CMK (cell line): Measurements from ENCODE around the gene MAT2A.
"Not testable (repeated sequence)": the region's sequence is repeated elsewhere in the genome, so short reads cannot be mapped to it uniquely, and the experiment has no call there.

Experiments
- DNase-seq: peaks from one replicate; pipeline ENCODE4 v3.0.0-alpha.2; 2010; ENCODE audit warnings: low read depth

Gene MAT2A

DNA sequence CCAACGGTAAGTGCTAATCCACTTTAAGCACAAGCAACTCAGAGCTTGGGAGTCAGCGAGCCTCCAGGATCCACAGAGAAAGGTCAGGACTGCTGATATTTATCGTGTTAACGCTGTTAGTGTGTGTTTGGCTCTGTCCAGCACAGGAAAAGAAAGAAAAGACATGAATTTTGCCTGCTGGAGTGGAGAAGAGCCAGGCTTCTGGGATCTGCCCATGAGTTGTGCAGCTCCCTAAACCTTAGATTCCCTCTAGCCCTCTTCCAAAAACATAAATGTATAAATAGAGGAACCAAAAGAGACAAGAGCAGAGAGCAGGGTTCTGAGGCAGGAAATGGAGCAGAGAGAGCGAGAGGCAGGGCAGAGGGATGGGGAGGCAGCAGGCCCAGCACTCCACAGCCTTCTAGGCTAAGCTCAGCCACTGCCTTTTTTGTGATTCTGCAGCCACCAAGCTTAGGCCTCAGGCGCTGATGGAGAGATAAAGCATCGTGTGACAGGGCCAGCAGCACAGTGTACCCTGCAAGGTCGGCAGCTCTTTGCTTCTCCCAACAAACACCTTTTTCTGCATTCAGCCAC is 14.5 kb upstream of the MAT2A start:
- DNase-seq, result no peak

DNA sequence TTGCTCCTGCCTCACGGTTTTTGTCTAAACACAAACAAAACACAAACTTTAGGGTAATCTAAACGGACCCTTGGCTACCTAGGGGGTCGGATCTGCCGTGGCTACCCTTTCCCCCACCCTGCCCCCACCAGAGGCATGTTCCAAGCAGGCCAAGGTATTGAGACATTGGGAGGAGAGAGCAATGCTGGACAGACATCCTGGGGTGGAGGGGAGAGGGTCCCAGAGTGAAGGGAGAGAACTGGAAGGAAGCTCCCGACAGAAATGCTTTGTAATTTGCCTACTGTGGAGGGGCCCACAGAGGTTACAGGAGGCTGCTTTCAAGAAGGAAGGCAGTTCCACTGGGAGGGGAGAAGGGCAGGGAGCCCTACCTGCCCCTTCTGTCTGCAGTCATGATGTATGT is 13.9 kb upstream of the MAT2A start:
- DNase-seq, result no peak

- DNase-seq, result no peak
Observed at GRCh38 chr2:85525567-85525966, 13.4 kb upstream of the MAT2A start.

DNA sequence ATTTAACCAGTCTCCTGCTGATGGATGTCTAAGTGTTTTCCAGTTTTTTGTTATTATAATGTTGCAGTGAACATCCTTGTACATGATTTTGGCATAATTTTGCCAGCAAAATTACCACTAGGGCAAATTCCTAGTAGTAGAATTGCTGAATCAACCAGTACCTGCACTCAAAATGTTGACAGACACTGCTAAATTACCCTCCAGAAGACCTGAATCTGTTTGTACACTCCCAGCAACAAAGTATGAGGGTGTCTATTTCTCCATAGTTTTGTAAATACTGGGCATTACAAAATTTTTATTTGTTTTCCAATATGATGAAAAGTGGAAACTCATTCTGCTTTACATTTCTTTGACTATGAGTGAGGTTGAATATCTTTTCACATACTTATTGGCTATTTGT is 11.2 kb upstream of the MAT2A start:
- no peak for DNase-seq

- DNase-seq, result no peak
Observed at GRCh38 chr2:85528355-85528754, 10.6 kb upstream of the MAT2A start.

DNA sequence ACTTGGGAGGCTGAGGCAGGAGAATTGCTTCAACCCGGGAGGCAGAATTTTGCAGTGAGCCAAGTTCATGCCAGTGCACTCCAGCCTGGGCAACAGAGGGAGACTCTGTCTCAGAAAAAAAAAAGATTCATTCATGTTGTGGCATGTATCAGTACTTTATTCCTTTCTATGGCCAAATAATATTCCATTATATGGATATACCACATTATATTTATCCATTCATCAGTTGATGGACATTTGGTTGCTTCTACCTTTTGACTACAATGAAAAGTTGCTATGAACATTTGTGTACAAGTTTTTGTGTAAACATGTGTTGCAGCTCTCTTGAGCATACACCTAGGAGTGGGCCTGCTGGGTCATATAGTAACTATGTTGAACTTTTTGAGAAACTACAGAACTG is 9.2 kb upstream of the MAT2A start:
- no peak for DNase-seq

GRCh38 chr2:85531589-85531988 is 7.4 kb upstream of the MAT2A start:
- no peak for DNase-seq

DNA sequence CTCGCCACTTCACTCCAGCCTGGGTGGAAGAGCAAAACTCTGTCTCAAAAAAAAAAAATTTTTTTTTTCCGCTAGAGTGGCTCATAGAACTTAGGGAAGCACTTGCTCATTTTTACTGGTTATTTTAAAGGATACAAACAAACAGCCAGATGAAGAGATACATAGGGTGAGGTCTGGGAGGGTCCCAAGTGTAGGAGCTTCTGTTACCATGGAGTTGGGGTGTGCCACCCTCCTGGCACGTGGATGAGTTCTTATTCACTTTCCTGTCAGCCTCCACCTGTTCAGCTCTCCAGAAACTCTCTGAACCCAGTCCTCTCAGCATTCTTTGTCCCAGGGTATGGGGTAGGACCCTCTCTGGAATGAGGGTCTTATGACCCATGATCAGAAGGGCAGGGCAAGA is 4.9 kb upstream of the MAT2A start:
- DNase-seq, result no peak

DNA sequence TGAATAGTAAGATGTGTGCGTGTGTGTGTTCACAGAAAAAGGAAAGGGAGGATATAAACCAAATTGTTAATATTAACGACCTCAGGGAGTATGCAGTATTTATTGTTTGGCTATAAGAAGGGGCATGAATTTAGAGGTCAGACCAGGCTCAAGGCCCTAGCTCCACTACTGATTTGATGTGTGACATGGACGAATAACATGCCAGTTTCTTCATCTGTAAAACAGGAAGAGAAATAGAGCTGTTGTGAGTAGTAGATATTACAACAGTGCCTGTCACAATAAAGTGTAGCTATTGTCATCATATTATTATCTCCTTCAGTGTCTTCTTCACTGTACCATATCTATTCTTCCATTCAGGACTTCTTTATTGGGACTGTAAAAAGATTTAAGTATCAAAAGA is 4.1 kb upstream of the MAT2A start:
- no peak for DNase-seq

- DNase-seq, result no peak
Observed at GRCh38 chr2:85536479-85536878, 2.5 kb upstream of the MAT2A start.

GRCh38 chr2:85537600-85538506 is 1.1 kb upstream of the MAT2A start:
- DNase-seq, result no peak

DNA sequence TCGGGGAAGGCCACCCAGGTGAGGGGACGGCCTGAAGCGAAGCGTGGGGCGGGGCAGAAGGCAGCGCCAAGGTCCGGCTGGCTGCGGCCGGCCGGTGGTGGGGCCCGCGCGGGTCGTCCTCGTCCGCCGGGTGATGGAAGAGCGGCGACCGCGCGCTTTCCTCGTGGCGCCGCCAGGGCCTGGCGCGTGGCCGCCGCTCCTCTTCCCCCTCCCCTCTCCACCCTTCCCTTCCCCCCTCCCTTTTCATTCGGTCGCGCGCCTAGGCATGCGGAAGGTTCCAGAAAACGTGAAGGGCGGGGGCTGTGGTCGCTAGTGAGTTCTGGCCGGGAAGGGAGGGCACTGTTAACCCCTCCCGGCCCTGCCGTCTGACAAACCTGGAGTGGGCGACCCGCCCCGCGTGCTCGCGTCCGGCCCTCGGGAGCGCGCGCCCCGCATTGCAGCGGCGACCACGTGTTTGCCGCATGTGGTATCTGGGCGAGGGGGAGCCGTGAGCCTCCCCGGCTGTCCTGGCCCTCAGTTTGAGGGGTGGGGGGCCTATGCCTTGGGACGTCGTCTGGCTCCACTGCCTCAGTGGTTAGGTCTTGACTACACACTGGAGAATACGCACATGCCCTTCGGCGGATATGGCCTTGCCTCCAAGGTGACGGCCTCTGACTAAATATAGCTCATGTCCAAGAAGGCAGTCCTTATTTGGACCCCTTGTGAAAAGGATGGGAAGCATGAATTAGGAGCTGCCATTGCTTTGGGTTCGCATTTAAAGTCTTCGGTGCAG is 579 bp downstream of the MAT2A start:
- DNase-seq, result peak; percentile 87

DNA sequence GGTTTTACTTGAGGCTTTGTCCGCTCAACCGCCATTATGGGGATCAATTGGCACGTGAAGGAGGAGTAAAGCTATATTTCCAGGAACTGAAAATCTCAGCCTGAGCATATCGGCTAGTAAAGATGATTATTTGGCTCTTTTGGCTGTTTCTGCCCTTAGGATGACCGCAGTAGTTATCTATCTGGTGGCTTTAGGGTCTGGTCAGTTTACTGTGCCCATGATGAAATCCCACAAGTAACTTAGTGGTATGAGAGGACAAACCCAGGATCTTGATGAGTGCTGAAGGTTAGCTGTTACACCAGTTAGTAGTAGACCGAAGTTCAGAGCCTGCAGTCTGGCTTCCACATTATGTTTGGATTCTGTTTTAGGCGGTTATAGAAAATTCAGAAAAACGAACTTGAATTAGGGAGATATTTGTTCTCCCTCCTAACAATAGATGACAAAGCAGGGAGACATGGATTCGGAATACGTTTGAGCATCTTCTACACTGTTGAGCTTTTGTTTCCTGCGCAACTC is 1.2 kb downstream of the MAT2A start:
- peak; percentile 39 for DNase-seq

DNA sequence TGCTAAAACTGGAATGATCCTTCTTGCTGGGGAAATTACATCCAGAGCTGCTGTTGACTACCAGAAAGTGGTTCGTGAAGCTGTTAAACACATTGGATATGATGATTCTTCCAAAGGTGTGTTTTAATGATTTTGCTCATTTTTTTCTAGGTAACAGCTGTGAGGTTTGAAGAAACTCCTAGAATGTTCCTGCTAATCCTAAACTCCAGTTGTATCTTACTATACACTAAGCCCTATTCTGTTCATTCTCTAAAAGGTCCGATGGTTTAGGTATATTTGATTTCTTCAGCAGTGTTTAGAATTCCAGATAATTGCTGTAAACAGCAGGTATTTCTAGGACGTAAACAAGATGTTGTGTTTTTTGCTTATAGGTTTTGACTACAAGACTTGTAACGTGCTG is 2.3 kb downstream of the MAT2A start:
- no peak for DNase-seq

DNA sequence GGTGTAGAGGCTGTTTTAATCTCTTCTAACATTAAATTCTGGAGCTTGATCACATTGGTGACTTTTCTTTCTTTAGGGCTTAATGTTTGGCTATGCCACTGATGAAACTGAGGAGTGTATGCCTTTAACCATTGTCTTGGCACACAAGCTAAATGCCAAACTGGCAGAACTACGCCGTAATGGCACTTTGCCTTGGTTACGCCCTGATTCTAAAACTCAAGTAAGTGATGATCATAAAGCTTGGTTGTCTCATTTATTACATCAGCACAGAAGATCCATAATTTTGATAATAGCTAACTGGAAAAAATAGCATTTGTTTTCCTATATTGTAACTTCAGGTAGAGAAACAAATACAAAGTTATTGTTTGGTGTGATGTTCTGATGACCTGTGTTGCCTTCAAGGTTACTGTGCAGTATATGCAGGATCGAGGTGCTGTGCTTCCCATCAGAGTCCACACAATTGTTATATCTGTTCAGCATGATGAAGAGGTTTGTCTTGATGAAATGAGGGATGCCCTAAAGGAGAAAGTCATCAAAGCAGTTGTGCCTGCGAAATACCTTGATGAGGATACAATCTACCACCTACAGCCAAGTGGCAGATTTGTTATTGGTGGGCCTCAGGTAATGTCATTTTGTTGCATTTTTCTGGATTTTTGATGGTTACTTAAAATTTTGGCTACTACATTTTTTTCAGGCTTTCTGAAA is 2.9 kb downstream of the MAT2A start:
- DNase-seq, result no peak

- no peak for DNase-seq
Observed at GRCh38 chr2:85542777-85543176, 3.8 kb downstream of the MAT2A start.

DNA sequence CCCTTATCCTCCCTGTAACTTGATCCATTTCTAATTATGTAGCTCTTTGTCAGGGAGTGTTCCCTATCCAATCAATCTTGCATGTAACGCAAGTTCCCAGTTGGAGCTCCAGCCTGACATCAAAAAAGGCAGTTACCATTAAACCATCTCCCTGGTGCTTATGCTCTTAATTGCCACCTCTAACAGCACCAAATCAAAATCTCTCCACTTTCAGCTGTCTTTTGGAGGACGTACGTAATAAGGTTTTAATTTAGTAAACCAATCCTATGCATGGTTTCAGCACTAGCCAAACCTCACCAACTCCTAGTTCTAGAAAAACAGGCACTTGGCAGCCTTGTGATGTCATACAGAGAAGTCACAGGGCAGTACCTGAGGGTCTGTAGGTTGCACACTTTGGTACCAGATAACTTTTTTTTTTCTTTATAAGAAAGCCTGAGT is 5.3 kb downstream of the MAT2A start:
- DNase-seq, result not testable (repeated sequence)

- DNase-seq, result not testable (repeated sequence)
Observed at GRCh38 chr2:85544915-85545779, 6.2 kb downstream of the MAT2A start.

DNA sequence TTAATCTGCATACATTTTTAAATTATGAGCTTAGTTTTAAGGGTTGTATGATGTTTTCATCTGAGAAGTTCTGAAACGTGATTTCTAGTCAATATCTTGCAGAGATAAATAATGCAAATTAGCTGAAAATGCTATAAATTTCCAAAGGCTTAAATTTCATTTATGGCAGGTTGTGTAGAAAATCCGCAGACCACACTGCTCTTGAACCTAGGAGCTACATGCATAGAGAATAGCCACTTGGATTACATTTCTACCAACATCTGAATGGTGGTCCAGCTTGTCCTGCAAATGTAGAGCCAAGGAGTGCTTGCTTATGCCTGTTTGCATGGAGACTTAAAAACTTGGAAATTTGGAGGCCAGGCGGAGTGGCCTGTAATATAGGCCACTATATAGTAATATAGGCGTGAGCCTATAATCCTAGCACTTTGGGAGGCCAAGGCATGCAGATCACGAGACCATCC is 6.8 kb downstream of the MAT2A start:
- no peak for DNase-seq

DNA sequence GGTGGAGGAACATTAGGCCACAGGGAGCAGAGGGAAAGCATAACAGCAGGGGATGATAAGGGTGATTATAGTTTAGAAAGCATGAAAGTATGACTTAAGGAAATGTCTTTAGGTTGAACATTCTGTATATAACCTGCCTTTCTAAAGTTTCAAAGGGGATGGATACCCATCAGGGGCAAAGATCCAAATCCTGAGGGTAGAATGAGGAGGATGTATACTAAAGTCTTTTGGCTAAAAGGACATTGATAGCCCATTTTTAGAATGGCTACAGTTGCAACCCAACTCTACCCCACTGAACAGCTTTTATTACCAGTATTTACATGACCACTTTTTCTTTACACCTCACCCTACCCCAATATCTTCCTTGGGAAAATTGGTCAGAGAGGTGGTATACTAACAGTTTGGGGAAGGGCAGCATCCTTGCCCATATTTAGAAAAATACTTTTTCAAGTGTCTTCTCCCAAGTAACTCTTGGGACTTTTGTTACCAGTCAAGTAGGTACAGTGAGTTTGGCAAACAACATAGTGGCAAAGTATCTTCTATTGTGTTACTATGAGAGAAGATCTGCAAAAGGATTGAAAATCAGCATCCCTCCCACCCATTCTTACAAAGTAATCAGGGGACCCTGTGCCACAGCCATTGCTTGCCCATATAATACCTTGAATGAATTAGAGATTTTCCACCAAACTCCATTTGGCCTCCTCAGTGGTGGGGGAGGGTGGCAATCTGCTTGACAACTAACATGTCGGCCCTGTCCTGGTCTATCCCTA is 8.3 kb downstream of the MAT2A start:
- DNase-seq, result no peak
